HG02885 (cell line): ENCODE data around the gene GNG12.

ENCODE experiments used
- ATAC-seq: cut with Tn5 transposase; IDR thresholded peaks from one replicate; pipeline ENCODE4 v1.9.1; 2021; ENCODE audit warnings: mild to moderate bottlenecking; ENCODE audit not compliant: unreplicated experiment, poor library complexity

Gene GNG12

DNA sequence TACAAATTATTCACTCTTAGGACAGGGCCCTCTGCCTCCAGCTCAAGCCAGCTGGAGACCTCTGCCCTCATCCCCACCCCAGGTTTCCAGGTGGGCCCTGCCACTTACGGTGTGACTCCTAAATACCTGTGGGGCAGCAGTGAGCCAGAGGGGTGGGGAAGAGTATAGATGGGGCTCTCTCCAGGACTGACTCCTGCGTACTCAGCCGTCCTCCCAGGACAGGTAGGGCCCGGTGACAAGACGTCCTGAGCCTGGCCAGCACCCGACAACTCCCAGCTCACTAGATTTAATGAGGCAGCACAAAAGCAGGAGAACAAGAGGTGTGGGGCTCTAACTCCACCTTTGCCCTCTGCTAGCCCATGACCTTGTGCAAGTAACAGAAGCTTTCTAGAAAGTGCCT lies 16.8 kb downstream of the GNG12 start:
- ATAC-seq: no peak

DNA sequence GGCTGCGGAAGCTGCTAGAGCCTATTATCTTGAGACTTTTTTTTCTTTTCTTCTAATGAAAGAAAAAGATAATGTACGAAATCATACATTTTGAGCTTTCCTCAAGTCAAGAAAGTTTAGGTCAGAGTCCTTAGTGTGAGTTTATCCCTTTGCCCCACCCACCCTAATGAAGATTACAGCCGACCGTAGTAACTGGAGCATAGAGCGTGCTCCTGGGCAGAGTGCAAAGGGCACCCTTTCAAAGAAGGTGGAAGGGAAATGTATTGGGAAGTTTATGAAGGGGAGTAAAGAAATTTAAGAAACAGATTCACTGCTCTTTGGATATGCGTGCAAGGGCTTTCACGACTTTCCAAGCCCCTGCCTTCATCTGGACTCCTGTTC lies 17.2 kb downstream of the GNG12 start:
- ATAC-seq: no peak

DNA sequence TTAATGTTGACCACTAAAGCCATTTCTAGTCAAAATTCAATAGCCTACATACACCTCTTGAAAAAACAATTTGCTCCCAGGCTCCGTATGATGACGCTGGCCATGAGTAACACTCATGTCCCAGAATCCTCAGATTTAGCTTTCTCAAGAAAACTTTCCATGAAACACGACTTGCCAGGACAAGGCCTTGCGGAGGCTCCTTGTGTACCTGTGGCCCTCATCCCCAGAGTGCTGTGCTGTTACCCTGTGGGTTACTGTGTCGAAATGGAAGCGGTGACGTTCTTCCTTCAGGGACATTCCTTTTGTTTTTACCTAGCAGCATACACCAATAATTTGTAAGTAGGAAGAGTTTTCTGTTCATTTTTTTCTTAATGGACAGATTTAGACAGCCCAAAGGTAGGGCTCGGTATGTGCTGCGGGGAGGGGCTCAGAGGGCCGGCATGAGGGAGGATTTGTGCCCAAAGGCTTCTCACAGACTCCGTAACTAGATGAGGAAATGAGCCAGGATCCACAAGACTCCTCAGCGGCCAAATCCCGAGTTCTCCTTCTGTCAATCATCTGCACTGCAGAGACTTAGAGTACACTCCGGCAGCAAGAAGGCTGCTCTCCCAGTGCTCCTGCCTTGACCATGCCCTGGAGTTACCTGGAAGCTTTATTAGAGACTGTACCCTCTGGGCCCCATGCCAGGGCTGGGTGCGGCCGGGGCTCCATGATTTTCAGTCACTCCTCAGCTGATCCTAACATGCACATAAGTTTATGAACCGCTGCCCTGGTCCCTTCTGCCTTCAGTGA lies 17.8 kb downstream of the GNG12 start:
- no peak for ATAC-seq

DNA sequence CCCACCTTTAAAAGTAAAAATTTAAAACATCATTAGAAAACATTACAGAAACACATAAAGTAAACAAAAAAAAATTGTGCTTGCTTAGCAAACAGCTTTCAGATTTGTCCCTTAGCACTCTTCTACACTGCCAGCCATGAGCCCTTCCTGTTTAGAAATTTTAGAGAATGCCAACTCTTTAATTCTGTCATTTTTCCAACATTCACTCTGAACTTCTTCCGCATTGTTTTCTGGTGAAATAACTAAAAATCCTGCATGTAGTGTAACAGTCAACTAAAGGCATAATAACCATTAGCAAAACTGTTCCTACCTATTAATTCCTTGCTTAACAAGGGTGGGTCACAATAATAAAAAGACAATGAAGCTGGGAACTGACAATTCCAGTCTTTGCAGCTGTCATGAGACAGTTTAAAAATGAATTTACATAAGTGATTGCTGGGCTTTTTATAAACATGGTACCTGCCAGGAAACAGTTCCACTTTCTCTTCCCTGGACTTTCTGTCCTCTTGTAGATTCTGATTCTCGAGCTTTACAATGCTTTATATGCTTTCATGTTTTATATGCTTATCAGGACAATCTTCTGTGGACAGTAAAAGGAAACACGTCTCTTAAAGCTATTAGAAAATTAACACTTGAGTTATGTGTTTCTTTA lies 19.0 kb downstream of the GNG12 start:
- no peak for ATAC-seq

DNA sequence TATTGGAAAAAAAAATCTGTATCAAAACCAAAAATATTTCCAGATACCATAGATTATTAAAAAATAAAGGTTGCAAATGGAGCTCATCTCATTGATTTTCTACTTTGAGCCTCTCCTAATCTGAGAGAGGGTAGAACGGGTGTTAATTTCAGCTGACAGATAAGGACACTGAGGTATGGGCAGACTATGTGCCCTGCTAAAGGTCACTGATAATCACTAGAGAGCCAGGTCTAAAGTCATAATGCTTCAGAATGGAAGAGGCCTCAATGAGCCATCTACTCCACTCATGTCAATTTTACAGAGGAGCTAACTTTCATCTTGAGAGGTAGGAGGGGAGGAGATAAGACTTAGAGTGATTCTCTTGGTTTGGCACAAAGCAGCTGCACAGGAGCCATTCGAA lies 21.0 kb downstream of the GNG12 start:
- no peak for ATAC-seq

DNA sequence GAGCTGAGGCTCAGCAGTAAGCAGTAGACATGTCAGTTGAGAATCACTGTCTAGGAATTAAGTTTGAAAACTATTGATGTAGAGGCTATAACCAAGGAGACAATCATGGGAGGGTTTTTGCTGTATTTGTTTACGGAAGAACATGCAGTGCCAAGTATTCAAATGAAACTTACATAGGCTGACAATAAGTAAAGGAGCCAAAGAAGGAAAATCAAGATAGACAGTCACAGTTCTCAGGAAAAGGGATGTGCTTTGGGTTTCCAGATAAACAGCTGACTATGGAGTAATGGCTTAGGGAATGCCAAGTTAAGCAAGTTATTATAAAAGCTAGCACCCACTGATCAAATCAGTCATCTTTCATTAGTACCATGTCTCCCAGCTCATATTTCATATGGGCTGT lies 21.5 kb downstream of the GNG12 start:
- ATAC-seq: no peak

DNA sequence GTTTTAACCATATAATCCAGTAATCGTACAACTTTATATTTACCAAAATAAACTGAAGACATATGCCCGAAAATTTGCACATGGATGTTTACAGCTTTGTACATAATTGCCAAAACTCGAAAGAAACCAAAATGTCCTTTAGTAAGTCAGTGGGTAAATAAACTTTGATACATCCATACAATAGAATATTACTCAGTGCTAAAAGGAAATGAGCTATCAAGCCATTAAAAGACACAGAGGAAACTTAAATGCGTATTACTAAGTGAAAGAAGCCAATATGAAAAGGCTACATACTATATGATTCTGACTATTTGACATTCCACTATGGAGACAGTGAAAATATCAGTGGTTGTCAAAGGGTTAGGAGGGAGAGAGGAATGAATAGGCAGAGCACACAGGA lies 23.4 kb downstream of the GNG12 start:
- no peak for ATAC-seq

DNA sequence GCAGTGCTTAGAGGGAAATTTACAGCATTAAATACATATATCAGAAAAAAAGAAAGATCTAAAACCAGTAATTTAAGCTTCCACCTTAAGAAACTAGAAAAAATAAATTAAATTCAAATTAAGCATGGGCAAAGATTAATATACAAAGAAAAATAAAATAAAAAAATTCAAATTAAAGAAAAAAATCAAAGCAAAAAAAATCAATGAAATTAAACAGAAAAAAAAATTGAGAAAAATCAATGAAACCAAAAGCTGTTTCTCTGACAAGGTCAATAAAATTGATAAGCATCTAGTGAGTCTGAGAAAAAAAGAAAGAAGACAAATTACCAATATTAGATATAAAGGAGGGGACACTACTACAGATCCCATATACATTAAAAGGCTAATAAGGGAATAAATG lies 26.0 kb downstream of the GNG12 start:
- ATAC-seq: no peak

DNA sequence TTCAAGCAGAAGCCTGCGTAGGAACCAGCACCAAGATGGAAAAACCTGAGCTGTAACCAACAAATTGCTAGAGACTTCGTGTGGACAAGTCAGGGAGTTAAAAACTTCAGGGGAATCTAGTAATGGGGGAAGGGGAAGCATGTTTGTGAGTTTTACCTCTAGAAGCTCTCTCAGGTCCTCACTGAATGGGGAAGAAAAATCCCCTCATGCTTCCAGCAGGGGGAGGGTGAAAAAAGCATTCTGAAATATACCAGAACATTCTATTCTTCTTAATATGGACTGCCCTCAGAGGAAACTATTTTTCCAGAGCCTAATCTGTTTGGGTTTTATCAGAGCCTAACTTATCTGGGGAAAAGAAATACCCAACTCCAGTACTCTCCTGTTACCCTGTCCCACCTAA lies 28.6 kb downstream of the GNG12 start:
- no peak for ATAC-seq

DNA sequence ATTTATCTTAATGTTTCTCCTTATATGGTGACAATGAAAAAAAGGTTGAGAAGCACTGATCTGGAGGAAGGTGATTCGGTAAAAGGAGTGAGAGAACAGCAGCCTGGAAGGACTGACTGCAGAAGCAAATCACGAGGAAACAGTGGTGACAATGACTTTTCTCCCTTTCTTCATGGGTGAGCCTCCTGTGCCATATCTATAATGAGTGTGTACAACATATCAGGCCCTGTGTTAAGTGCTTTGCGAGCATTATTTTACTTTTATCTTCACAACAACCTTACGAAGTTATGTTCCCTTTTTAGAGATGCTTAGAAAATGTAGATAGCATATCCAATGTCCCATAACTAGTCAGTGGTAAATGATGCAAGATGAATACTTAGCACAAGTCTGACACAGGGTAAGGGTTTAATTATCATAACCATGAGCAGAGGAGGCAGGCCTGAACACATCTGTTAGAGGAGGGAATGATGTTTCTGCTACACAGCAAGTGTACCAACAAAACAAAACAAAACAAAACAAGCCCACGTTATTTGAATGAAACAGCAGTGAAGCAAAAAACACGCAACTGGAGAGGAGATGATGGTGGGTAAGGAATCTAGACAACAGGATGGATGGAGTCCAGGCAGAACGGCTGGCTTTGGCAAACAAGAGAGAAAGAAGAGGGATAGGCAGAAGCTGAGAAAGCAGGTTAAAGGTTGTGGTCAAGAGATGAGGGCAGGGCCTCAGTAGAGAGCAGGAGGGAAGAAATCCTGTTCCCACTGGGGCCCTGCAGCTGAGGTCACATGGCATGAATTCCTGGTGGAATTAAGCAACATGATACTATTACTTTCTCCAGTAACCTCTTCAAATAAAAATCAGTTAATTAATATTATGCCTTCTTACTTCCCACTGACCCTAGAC lies 29.6 kb downstream of the GNG12 start:
- no peak for ATAC-seq

DNA sequence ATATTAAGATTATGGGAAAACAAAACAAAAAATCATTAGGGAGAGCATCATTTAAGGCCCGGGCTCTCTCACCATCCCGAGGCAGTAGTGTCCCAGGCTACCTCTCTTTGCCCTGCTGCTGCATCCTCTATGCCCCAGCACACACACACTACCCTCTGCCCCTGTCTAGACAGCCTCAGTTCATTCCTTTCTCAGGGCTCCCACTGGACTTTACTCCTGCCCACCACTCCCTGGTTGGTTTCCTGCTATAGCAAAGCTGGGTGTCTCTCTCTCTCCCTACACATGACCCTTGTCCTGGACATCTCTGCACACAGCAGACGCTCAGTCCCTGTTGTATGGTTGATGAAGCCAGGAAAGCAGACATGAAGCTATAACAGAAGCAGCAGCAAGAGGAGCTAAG lies 30.7 kb downstream of the GNG12 start:
- no peak for ATAC-seq

DNA sequence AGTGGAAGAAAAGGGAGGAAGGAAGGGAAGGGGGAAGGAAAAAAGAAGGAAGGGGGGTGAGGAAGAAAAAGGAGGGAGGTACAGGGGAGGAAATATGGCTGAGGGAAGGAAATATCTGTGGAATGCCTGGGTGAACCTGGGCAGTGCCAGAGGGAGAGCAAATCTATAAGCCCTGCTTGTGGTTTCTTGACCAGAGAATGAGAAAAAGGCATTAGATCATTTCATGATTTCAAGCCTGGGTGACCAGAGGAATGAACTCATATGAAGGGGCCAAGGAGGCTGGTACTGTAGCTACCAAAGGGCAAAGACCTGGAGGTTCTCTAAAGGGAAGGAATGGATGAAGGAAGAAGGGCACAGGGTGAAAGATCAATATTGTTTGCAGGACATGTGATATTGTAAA lies 31.4 kb downstream of the GNG12 start:
- ATAC-seq: no peak

DNA sequence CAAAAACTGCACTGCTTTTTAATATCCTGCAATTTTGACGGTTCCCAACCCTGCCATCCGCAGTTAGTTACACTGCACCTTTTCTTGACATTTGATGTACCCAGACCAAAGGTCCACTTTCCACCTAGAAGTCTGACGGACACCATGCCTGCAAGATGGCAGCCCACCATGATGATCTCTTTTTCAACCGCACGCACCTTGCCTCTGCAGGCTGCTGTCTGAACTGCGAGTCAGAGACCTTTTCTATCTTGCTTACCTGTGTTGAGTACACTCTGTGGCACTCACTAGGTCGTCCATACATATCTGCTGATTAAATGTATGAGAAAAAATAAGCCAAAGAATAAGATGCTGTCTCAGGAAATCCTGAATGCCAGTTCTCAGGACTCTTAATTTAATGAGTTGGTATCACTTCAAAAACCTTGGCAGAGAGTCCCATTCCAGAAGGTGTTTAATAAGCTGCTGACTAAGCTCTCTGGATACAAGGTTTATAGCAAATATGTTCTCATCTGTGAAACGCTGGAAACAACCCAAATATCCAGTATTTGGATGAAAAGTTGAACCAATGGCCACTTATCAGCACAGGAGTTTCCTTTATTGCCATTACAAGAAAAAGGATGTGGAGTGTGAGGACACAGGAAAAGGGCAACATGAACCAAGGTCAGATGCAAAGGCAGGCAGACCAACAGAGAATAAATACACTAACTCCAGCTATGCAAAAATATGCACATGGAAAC lies 37.9 kb downstream of the GNG12 start:
- no peak for ATAC-seq

DNA sequence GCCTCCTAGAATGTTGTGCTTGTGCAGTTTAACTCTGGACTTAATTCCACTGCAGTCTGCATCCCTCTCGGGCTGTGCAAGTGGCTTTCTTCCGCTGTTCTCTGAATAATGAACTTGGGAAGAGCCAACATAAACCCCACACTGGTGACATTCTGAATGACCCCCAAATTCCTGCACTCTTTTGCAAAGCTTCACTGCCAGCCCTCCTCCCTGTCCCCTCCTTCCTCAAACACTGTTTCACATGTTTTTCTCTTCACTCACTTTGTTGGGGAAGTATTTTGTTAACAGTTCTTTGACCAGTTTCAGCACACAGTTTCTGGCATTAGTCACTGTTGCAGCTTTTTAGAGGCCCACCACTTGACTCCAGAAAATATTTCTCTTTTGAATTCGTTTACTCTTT lies 39.7 kb downstream of the GNG12 start:
- no peak for ATAC-seq

DNA sequence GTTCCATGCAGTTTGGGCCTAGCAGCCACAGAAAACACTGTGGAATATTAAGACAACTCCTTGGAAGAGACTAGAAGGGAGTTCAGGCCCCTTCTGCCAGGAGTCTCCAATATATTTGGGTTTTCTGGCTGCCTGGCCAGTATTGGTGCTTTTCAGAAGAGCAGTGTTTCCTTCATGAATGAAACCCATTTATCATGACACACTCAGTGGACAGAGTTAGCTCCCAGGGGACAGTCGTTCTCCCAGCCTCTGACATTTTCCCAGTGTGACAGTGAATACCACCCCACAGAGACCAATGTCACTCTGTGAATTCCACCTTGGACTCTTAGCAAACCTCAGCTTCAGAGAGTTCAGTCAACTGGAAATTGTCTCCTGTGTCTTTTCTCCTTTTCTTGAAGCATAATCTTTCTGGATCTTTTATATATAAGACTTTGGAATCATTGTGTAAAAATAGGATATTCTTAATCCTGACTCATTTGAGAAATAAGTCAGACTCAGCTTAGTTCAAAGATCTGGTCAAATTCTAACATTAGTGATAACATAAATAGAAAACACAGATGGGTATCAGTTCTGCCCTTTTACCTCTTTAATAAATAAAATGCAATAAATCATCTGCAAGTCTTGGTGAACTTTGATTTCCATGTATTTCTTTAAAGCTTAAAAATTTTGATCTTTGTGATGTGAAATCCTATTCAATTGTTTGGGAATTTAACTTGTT lies 40.4 kb downstream of the GNG12 start:
- ATAC-seq: no peak

DNA sequence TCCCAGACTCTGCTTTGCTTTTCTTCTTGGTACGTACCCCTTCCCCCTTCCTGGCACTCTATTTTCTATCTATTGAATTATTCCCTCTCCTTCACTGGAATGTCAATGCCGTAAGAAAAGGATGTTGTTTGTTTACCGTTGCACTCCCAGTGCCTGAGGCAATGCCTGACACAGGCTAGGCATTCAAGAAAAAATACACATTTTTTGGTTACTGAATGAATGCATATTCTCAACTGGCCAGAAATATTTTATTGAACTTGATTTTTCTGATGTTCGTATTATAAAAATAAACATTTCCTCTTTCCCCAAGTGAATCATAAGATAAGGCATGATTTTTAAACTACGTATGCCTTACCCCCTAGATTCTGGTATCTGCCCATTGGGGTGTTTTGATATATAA lies 41.2 kb downstream of the GNG12 start:
- no peak for ATAC-seq

DNA sequence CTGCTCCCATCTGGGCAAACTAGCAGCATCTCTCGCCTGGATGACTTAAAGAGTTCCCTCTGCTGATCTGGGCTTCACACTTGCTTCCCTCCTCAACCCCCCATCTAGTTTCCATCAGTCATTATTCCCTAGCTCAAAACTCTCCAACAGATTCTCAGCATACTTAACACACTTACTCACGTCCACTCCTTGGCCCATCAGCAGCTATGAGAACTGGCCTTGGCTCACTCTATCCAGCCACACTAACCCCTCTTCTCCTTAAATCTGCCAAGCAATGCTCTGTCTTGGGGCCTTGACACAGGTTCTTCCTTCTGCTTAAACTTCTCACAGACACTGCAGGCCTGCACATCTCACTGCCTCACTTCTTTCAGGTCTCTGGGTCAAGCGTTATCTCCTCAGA lies 41.6 kb downstream of the GNG12 start:
- no peak for ATAC-seq

DNA sequence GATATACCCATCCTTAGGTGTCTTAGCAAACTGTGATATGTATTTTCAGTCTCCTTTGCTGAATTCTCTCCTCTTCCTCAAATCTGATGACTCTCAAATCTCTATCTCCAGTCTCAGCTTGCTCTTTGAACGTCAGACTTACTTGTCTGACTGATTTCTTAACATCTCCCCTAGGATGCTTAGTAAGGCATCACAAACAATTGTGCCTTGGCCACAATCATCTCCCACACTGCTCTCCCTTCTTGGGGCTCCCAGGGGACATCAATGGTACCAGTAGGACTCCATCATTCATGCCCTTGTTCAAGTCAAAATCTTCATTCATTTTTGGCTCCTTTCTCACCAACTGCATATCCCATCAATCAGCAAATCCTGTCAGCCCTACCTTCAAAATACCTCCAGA lies 42.0 kb downstream of the GNG12 start:
- ATAC-seq: no peak

DNA sequence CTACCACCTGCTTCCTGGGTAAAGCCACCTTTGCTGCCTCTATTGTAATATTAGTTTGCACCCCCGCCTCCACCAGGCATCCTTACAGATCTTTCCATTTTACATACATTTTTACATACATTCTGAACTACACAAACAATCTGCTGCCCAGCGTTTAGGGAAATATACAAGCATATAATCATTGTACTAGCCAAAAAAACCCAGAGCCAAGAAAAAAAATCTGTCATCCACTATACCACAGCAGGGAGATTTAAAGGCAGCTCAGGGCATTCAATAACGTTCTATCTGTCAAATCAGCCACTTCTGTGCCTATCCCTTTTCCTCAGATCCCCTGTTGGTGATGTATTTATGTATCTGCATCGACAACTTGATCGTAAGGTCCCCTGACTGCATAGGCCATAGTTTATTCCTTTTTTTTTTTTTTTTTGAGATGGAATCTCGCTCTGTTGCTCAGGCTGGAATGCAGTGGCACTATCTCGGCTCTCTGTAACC lies 43.0 kb downstream of the GNG12 start:
- ATAC-seq: no peak

DNA sequence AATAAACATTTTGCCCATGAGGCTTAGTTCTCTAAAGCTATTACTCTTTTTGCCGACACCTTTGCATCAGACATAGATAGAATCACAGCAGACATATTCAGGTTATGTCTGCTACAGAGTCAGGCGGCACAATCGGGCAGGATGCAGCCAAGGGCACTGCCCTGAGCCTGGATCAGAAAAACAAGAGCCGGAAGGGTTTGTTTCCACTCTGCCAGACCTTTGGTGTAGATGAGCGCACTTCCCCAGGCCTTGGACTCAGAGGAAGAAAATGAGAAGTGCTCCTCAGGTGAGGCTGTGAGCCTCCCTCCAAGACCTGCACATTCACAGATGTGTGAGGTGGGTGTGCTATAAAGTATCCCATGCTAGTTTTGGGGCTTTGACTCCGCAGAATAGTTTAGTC lies 43.7 kb downstream of the GNG12 start:
- no peak for ATAC-seq
